Smooth muscle cell (in vitro differentiated cells): ENCODE results near the gene CSTB. TPM values are rescaled to one million over a fixed set of nuclear protein-coding genes. Genes with fewer than 3 reads are reported as not detected.

Experiments
- DNase-seq: peaks from one replicate; lab custom pipeline; 2025; ENCODE audit not compliant: unreplicated experiment; lab: John Stamatoyannopoulos, UW
- H2AFZ ChIP-seq: fragments of 200-600 bp; sonication (generic); 2 replicates; pipeline ENCODE4 v1.6.0; 2016; ENCODE audit warnings: antibody characterized with exemption, low read depth, mild to moderate bottlenecking
- H3F3A ChIP-seq: fragments of 200-600 bp; sonication (generic); 2 replicates; pipeline ENCODE4 v1.6.0; 2017; ENCODE audit warnings: antibody characterized with exemption, low read depth
- H3K27ac ChIP-seq: fragments of 200-600 bp; sonication (generic); 2 replicates; pipeline ENCODE4 v1.5.1; 2016; ENCODE audit warnings: low read depth, mild to moderate bottlenecking
- H3K27me3 ChIP-seq: fragments of 200-600 bp; sonication (generic); 2 replicates; pipeline ENCODE4 v1.6.1; 2016; ENCODE audit warnings: low read depth, mild to moderate bottlenecking
- H3K36me3 ChIP-seq: fragments of 200-600 bp; sonication (generic); 2 replicates; pipeline ENCODE4 v1.5.1; 2016; ENCODE audit warnings: low read depth
- H3K4me1 ChIP-seq: fragments of 200-600 bp; sonication (generic); 2 replicates; pipeline ENCODE4 v1.5.1; 2016; ENCODE audit warnings: low read depth
- H3K4me2 ChIP-seq: fragments of 200-600 bp; sonication (generic); 2 replicates; pipeline ENCODE4 v1.6.0; 2016; ENCODE audit warnings: mild to moderate bottlenecking
- H3K4me3 ChIP-seq: fragments of 200-600 bp; sonication (generic); 2 replicates; pipeline ENCODE4 v1.5.1; 2016; ENCODE audit warnings: mild to moderate bottlenecking
- H3K79me2 ChIP-seq: fragments of 200-600 bp; sonication (generic); 2 replicates; pipeline ENCODE4 v1.6.0; 2016; ENCODE audit warnings: low read depth, mild to moderate bottlenecking
- H3K9ac ChIP-seq: fragments of 200-600 bp; sonication (generic); 2 replicates; pipeline ENCODE4 v1.6.0; 2016; ENCODE audit warnings: low read depth
- H3K9me3 ChIP-seq: fragments of 200-600 bp; sonication (generic); replicated peaks from 2 replicates; pipeline ENCODE4 v1.5.1; 2016; ENCODE audit warnings: low read depth
- H4K20me1 ChIP-seq: fragments of 200-600 bp; sonication (generic); 2 replicates; pipeline ENCODE4 v1.6.0; 2016; ENCODE audit warnings: low read depth
- CTCF ChIP-seq: fragments of 200-600 bp; sonication (generic); IDR thresholded peaks from 2 replicates; pipeline ENCODE4 v1.5.1; 2017; ENCODE audit warnings: borderline replicate concordance, mild to moderate bottlenecking, antibody characterized with exemption; ENCODE audit not compliant: insufficient read depth, poor library complexity, severe bottlenecking
- WGBS: methylation state at CpG from one replicate; pipeline ENCODE4 v1.1.7; 2016; ENCODE audit warnings: low lambda C conversion rate; 5-methylcytosine and 5-hydroxymethylcytosine counted together
- polyA plus RNA-seq: library from polyadenylated mRNA; unstranded; fragments of >200 nt; fragmentation: Nextera tagmentation; extraction: Ambion mirVana; gene quantifications from 2 replicates; pipeline ENCODE4 v1.2.1, GENCODE V29; 2016
- total RNA-seq: library from RNA; depleted of rRNA; stranded (reverse); fragments of >200 nt; gene quantifications from 2 replicates; pipeline ENCODE4 v1.2.3, GENCODE V29; 2014

CSTB gene
- total and polyA plus RNA-seq, 2 experiments from 2014 or later = 29.9 to 74.0 TPM

GRCh38 chr21:43808367-43808766 lies 32.3 kb upstream of the CSTB start:
- Histone ChIP-seq H3K4me1 (no peaks in the 10 kb centered on the region), H3K79me2 (no peaks in the 10 kb centered on the region), H3K36me3 (no peaks in the 10 kb centered on the region), H3K4me2 (no peak overlapping the region), H4K20me1 (no peaks in the 10 kb centered on the region), H3F3A (no peaks in the 10 kb centered on the region), H3K9me3 (no peaks in the 10 kb centered on the region), H3K4me3 (no peak overlapping the region), H3K9ac (no peak overlapping the region), H2AFZ (no peak overlapping the region), H3K27me3 (no peaks in the 10 kb centered on the region), H3K27ac (no peak overlapping the region)
- 91% methylated on average over 18 of the region's 18 CpGs for WGBS
- DNase-seq = no peak
- TF ChIP-seq CTCF = no peak

- Histone ChIP-seq H3K4me2 (no peak overlapping the region), H3K36me3 (no peaks in the 10 kb centered on the region), H3K9me3 (no peaks in the 10 kb centered on the region), H3K4me3 (no peak overlapping the region), H3K4me1 (no peaks in the 10 kb centered on the region), H4K20me1 (no peaks in the 10 kb centered on the region), H3K27me3 (no peaks in the 10 kb centered on the region), H3K79me2 (no peaks in the 10 kb centered on the region), H3K27ac (no peak overlapping the region), H3F3A (no peaks in the 10 kb centered on the region), H2AFZ (no peak overlapping the region), H3K9ac (no peak overlapping the region)
- no peak for TF ChIP-seq CTCF
- DNase-seq = no peak
- 96% methylated on average over 21 of the region's 21 CpGs for WGBS
These were observed 30.1 kb upstream of the CSTB start for GRCh38 chr21:43806017-43806710.

GRCh38 chr21:43805275-43805800 lies 29.2 kb upstream of the CSTB start:
- no peaks in the 10 kb centered on the region for H3K9me3 ChIP-seq
- no peaks in the 10 kb centered on the region for H3K27me3 ChIP-seq
- H3K36me3 ChIP-seq = no peaks in the 10 kb centered on the region
- no peak for TF ChIP-seq CTCF
- no peak overlapping the region for H2AFZ ChIP-seq
- no peak overlapping the region for H3K4me2 ChIP-seq
- DNase-seq = no peak
- H3K27ac ChIP-seq = no peak overlapping the region
- 95% methylated on average over 14 of the region's 14 CpGs for WGBS
- no peak overlapping the region for H3K9ac ChIP-seq
- H3F3A ChIP-seq = no peaks in the 10 kb centered on the region
- no peaks in the 10 kb centered on the region for H4K20me1 ChIP-seq
- no peak overlapping the region for H3K4me3 ChIP-seq
- H3K4me1 ChIP-seq = no peaks in the 10 kb centered on the region
- H3K79me2 ChIP-seq = no peaks in the 10 kb centered on the region
